ENCODE data around the gene FLNB.

The FLNB gene

GRCh38 chr3:57961177-57961827 lies 46.9 kb upstream of the FLNB start:
- Histone ChIP-seq H3K4me3 (ENCODE audit: low read depth, low read length) (no peak overlapping the region), H3K4me1 (no peaks in the 10 kb centered on the region), H3K36me3 (no peaks in the 10 kb centered on the region), H3K9me3 (no peaks in the 10 kb centered on the region), H3K27me3 (no peaks in the 10 kb centered on the region)
- TF ChIP-seq CTCF (IDR thresholded peaks at IDR 0.05; ENCODE audit: low read depth, low read length) = no peak
- DNase-seq = no peak

GRCh38 chr3:57961828-57962447 lies 46.3 kb upstream of the FLNB start:
- Histone ChIP-seq H3K9me3 (no peaks in the 10 kb centered on the region), H3K27me3 (no peaks in the 10 kb centered on the region), H3K4me3 (ENCODE audit: low read depth, low read length) (no peak overlapping the region), H3K4me1 (no peaks in the 10 kb centered on the region), H3K36me3 (no peaks in the 10 kb centered on the region)
- no peak for DNase-seq
- peak; percentile 11; the same call in 1 of the 2 replicates for TF ChIP-seq CTCF (IDR thresholded peaks at IDR 0.05; ENCODE audit: low read depth, low read length)

- no peak for DNase-seq
- Histone ChIP-seq H3K9me3 (no peaks in the 10 kb centered on the region), H3K36me3 (no peaks in the 10 kb centered on the region), H3K4me3 (ENCODE audit: low read depth, low read length) (no peak overlapping the region), H3K4me1 (no peaks in the 10 kb centered on the region), H3K27me3 (no peaks in the 10 kb centered on the region)
- no peak for TF ChIP-seq CTCF (IDR thresholded peaks at IDR 0.05; ENCODE audit: low read depth, low read length)
Measured at GRCh38 chr3:57962448-57962834, 45.8 kb upstream of the FLNB start.

- no peak for TF ChIP-seq CTCF (IDR thresholded peaks at IDR 0.05; ENCODE audit: low read depth, low read length)
- Histone ChIP-seq H3K4me3 (ENCODE audit: low read depth, low read length) (no peak overlapping the region), H3K4me1 (no peaks in the 10 kb centered on the region), H3K27me3 (no peaks in the 10 kb centered on the region), H3K36me3 (no peaks in the 10 kb centered on the region), H3K9me3 (no peaks in the 10 kb centered on the region)
- DNase-seq = no peak
Measured at GRCh38 chr3:57963811-57964346, 44.3 kb upstream of the FLNB start.

GRCh38 chr3:57966829-57967228 lies 41.4 kb upstream of the FLNB start:
- Histone ChIP-seq H3K9me3 (no peaks in the 10 kb centered on the region), H3K27me3 (no peaks in the 10 kb centered on the region), H3K4me3 (ENCODE audit: low read depth, low read length) (no peak overlapping the region), H3K36me3 (no peaks in the 10 kb centered on the region), H3K4me1 (no peaks in the 10 kb centered on the region)
- no peak for TF ChIP-seq CTCF (IDR thresholded peaks at IDR 0.05; ENCODE audit: low read depth, low read length)
- DNase-seq = no peak

GRCh38 chr3:57967590-57967989 lies 40.6 kb upstream of the FLNB start:
- H3K4me3 ChIP-seq (ENCODE audit: low read depth, low read length) = no peak overlapping the region
- no peaks in the 10 kb centered on the region for H3K27me3 ChIP-seq
- TF ChIP-seq CTCF (IDR thresholded peaks at IDR 0.05; ENCODE audit: low read depth, low read length) = no peak
- no peak for DNase-seq
- H3K36me3 ChIP-seq = no peaks in the 10 kb centered on the region
- H3K4me1 ChIP-seq = no peaks in the 10 kb centered on the region
- H3K9me3 ChIP-seq = no peaks in the 10 kb centered on the region
